ENCODE data around the gene EXOC4.

EXOC4 gene

DNA sequence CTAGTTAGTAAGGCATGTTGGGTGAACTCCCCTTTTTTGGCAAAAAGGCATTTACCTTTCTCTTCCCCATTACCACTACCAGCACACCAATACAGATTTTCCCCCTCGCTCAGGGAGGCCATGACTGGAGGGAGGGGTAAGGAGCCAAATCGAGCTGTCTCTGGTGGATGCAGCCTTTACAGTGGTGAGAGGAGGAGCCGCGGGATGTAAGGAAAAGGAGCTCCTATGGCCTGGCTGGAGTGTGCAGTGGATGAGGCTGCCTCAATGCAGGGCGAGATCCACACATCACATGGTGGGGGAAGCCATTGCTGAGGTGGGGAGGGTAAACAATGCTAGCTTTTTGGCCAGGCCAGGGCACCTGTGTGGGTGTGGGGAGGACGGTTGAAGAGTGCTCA lies 416.2 kb downstream of the EXOC4 start:
- Histone ChIP-seq H3K9me3 (ENCODE audit: control extremely low read depth in 1 of 5, control insufficient read depth in 4 of 5, insufficient read depth in 2 of 5, low read depth in 1 of 5, low read length in 4 of 5) (no peaks in the 10 kb centered on the region), H3K4me3 (ENCODE audit: control insufficient read depth in 1 of 7, extremely low read depth in 1 of 7, insufficient read depth in 4 of 7, low read depth in 2 of 7, low read length in 6 of 7) (no peak overlapping the region), H3K4me1 (ENCODE audit: control extremely low read depth in 1 of 4, control insufficient read depth in 4 of 4, insufficient read depth in 4 of 4, low read length in 3 of 4) (no peaks in the 10 kb centered on the region), H3K27ac (ENCODE audit: insufficient read depth in 1 of 2, low read depth in 1 of 2, low read length in 2 of 2, poor library complexity in 1 of 2, severe bottlenecking in 2 of 2) (no peak overlapping the region), H3K36me3 (ENCODE audit: control insufficient read depth in 4 of 4, insufficient read depth in 4 of 4, low read length in 3 of 4) (peaks cover 0 to 2% (median 0%) of the 10 kb centered on the region in 4 experiments), H3K27me3 (replicated peaks in 2 of 5; ENCODE audit: control insufficient read depth in 4 of 5, insufficient read depth in 5 of 5, low read length in 4 of 5) (no peaks in the 10 kb centered on the region)
- CTCF ChIA-PET: no interaction called here
- 78% methylated on average over 5 of the region's 6 CpGs for WGBS (ENCODE audit: insufficient coverage)
- POLR2A ChIA-PET: no interaction called here
- DNase-seq: no peak

DNA sequence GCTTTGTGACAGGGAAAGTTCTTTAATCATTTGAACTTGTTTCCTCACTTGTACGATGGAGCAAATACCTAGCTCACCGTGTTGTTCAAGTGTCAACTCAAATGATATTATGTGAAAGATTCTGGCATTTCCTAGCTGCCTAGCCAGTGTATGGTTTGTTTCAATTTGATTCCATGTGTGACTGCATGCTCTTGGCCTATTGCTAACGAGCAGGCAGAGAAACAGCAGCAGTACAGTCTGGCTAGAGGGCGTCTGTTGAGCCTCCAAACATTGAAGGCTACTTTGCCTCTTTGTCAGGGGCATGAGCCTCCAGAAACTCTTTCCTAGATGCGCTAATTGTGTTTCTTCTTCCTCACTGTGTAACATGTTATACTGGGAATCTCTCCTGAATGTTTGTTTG lies 417.4 kb downstream of the EXOC4 start:
- H3K4me3 ChIP-seq (ENCODE audit: control insufficient read depth in 1 of 7, extremely low read depth in 1 of 7, insufficient read depth in 4 of 7, low read depth in 2 of 7, low read length in 6 of 7): no peak overlapping the region
- no peaks in the 10 kb centered on the region for H3K4me1 ChIP-seq (ENCODE audit: control extremely low read depth in 1 of 4, control insufficient read depth in 4 of 4, insufficient read depth in 4 of 4, low read length in 3 of 4)
- no peak for DNase-seq
- no peaks in the 10 kb centered on the region for H3K27me3 ChIP-seq (replicated peaks in 2 of 5; ENCODE audit: control insufficient read depth in 4 of 5, insufficient read depth in 5 of 5, low read length in 4 of 5)
- no peaks in the 10 kb centered on the region for H3K36me3 ChIP-seq (ENCODE audit: control insufficient read depth in 4 of 4, insufficient read depth in 4 of 4, low read length in 3 of 4)
- CTCF ChIA-PET: no interaction called here
- POLR2A ChIA-PET: no interaction called here
- no peaks in the 10 kb centered on the region for H3K9me3 ChIP-seq (ENCODE audit: control extremely low read depth in 1 of 5, control insufficient read depth in 4 of 5, insufficient read depth in 2 of 5, low read depth in 1 of 5, low read length in 4 of 5)
- 98% methylated on average over 5 of the region's 5 CpGs for WGBS (ENCODE audit: insufficient coverage)
- no peak overlapping the region for H3K27ac ChIP-seq (ENCODE audit: insufficient read depth in 1 of 2, low read depth in 1 of 2, low read length in 2 of 2, poor library complexity in 1 of 2, severe bottlenecking in 2 of 2)

DNA sequence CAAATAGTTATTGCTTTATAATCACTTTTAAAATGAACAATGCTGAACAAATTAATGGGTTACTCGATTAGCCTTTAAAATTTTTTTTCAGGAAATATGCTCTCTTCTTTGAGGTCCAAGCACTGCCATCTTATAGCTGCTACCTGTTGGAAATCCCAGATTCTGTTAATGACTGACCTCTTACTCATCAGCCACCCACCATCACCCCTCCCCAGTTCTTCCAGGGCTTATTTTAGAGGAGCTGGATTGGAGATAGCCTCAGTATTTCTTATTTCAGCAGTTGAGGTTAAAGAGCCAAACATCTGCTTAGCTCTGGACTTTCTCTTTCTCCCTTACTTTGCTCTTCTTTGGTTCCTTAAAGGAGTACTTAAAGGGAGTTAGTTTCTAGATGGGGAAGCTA lies 420.0 kb downstream of the EXOC4 start:
- Histone ChIP-seq H3K27ac (ENCODE audit: insufficient read depth in 1 of 2, low read depth in 1 of 2, low read length in 2 of 2, poor library complexity in 1 of 2, severe bottlenecking in 2 of 2) (no peak overlapping the region), H3K27me3 (replicated peaks in 2 of 5; ENCODE audit: control insufficient read depth in 4 of 5, insufficient read depth in 5 of 5, low read length in 4 of 5) (no peaks in the 10 kb centered on the region), H3K36me3 (ENCODE audit: control insufficient read depth in 4 of 4, insufficient read depth in 4 of 4, low read length in 3 of 4) (no peaks in the 10 kb centered on the region), H3K4me1 (ENCODE audit: control extremely low read depth in 1 of 4, control insufficient read depth in 4 of 4, insufficient read depth in 4 of 4, low read length in 3 of 4) (no peaks in the 10 kb centered on the region), H3K4me3 (ENCODE audit: control insufficient read depth in 1 of 7, extremely low read depth in 1 of 7, insufficient read depth in 4 of 7, low read depth in 2 of 7, low read length in 6 of 7) (no peak overlapping the region), H3K9me3 (ENCODE audit: control extremely low read depth in 1 of 5, control insufficient read depth in 4 of 5, insufficient read depth in 2 of 5, low read depth in 1 of 5, low read length in 4 of 5) (no peaks in the 10 kb centered on the region)
- DNase-seq: no peak
- no CpG with 5 or more reads among the region's 1 CpG for WGBS (ENCODE audit: insufficient coverage)
- CTCF ChIA-PET: interaction anchor here (1.2 kb wide), 1 partner anchor 10 kb away, joined by 3 read pairs; no protein-coding TSS in a partner anchor
- POLR2A ChIA-PET: no interaction called here

DNA sequence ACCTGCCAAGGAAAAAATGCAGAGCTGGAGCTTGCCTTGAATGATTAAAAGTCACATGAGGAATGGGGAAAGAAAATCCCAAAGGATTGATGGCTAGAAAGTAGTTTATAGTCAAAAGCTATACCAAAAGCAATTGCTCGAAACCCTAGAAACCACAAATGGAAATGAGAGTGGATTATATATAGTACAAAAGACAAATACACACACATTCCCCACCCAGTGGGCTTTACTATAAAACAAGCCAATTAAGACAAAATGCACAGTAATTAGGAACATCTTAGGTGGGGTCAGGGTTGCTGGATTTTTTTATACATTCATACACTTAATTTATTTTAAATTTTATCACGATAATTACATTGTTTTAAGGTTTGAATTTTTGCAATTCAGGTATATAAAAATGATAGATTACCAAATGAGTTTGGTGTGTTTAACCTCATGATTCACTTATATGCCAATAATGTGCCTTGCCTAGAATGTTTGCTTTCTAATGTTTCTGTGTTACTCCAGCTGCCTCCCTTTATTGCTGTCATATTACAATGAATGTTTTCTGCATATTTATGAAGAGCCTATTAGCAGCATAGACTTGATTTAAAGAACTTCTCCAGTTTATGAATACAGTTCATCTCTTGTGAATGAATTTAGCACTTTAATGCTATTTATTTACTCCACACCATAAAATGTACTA lies 421.3 kb downstream of the EXOC4 start:
- Histone ChIP-seq H3K36me3 (ENCODE audit: control insufficient read depth in 4 of 4, insufficient read depth in 4 of 4, low read length in 3 of 4) (no peaks in the 10 kb centered on the region), H3K27ac (ENCODE audit: insufficient read depth in 1 of 2, low read depth in 1 of 2, low read length in 2 of 2, poor library complexity in 1 of 2, severe bottlenecking in 2 of 2) (no peak overlapping the region), H3K4me3 (ENCODE audit: control insufficient read depth in 1 of 7, extremely low read depth in 1 of 7, insufficient read depth in 4 of 7, low read depth in 2 of 7, low read length in 6 of 7) (no peak overlapping the region), H3K4me1 (ENCODE audit: control extremely low read depth in 1 of 4, control insufficient read depth in 4 of 4, insufficient read depth in 4 of 4, low read length in 3 of 4) (no peaks in the 10 kb centered on the region), H3K27me3 (replicated peaks in 2 of 5; ENCODE audit: control insufficient read depth in 4 of 5, insufficient read depth in 5 of 5, low read length in 4 of 5) (no peaks in the 10 kb centered on the region), H3K9me3 (ENCODE audit: control extremely low read depth in 1 of 5, control insufficient read depth in 4 of 5, insufficient read depth in 2 of 5, low read depth in 1 of 5, low read length in 4 of 5) (no peaks in the 10 kb centered on the region)
- no peak for DNase-seq
- POLR2A ChIA-PET: no interaction called here
- CTCF ChIA-PET: no interaction called here
- WGBS (ENCODE audit: insufficient coverage): no CpG with 5 or more reads among the region's 2 CpGs

DNA sequence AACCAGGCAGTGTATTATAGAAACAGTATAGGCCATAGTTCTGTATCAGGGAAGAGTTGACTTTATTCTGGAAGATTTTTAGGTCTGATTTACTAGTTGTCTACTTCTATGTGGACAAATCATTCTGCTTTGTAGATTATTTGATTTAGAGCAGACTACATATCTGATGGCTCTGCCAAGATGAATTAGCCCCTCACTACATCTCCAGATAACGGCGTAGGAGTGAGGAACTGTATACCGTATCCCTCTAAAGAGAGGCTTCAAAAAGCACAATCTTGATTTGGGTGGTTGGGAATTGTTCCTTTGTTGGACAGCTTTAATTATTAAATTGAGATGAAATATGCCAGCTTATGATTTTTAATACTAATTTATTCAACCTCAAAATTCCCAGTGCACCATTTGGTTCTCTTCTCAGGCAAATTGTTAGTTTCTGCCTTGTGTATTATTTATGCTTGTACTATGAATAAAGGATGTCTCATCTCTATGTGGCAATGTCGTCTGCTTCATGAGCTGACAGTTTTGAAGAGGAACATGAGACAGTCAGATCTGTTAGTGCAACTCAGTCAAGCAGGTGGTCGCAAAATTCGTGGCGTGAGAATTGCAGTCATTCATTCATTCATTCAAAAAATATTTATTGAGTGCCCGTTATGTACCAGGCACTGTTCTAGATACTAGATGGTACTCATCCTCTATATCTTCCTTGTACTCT lies 422.8 kb downstream of the EXOC4 start:
- Histone ChIP-seq H3K27ac (ENCODE audit: insufficient read depth in 1 of 2, low read depth in 1 of 2, low read length in 2 of 2, poor library complexity in 1 of 2, severe bottlenecking in 2 of 2) (no peak overlapping the region), H3K4me3 (ENCODE audit: control insufficient read depth in 1 of 7, extremely low read depth in 1 of 7, insufficient read depth in 4 of 7, low read depth in 2 of 7, low read length in 6 of 7) (no peak overlapping the region), H3K9me3 (ENCODE audit: control extremely low read depth in 1 of 5, control insufficient read depth in 4 of 5, insufficient read depth in 2 of 5, low read depth in 1 of 5, low read length in 4 of 5) (no peaks in the 10 kb centered on the region), H3K4me1 (ENCODE audit: control extremely low read depth in 1 of 4, control insufficient read depth in 4 of 4, insufficient read depth in 4 of 4, low read length in 3 of 4) (no peaks in the 10 kb centered on the region), H3K27me3 (replicated peaks in 2 of 5; ENCODE audit: control insufficient read depth in 4 of 5, insufficient read depth in 5 of 5, low read length in 4 of 5) (no peaks in the 10 kb centered on the region), H3K36me3 (ENCODE audit: control insufficient read depth in 4 of 4, insufficient read depth in 4 of 4, low read length in 3 of 4) (no peaks in the 10 kb centered on the region)
- CTCF ChIA-PET: interaction anchor here (1.5 kb wide), 1 partner anchor 757 kb away, joined by 3 read pairs; no protein-coding TSS in a partner anchor
- POLR2A ChIA-PET: no interaction called here
- DNase-seq: no peak
- 100% methylated on average over 2 of the region's 8 CpGs for WGBS (ENCODE audit: insufficient coverage)

DNA sequence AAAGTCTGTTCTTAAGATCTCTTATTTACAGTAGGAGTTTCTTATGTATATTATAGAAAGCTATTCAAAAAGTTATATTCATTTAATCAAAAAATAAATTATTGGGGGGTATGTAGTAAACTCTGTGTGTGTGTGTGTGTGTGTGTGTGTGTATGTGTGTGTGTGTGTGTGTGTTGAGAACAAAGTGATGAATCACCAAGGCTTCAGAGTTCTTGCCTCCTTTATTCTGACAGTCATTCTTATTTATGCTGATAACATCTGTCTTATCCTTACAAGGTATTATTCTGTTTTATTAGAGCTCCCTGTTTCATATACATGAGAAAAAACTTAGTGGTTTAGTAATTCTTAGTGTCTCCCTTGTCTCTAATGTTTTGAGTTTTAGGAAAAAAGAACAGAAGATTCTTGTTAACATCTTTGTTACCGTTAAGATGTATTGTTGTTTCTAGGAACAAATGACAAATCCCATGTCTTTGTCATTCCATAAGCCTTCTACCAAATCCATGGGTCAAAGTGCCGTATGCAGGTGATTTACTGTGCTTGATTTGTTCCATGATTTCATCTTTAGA lies 424.0 kb downstream of the EXOC4 start:
- no peaks in the 10 kb centered on the region for H3K4me1 ChIP-seq (ENCODE audit: control extremely low read depth in 1 of 4, control insufficient read depth in 4 of 4, insufficient read depth in 4 of 4, low read length in 3 of 4)
- H3K4me3 ChIP-seq (ENCODE audit: control insufficient read depth in 1 of 7, extremely low read depth in 1 of 7, insufficient read depth in 4 of 7, low read depth in 2 of 7, low read length in 6 of 7): no peak overlapping the region
- no CpG with 5 or more reads among the region's 2 CpGs for WGBS (ENCODE audit: insufficient coverage)
- no peaks in the 10 kb centered on the region for H3K9me3 ChIP-seq (ENCODE audit: control extremely low read depth in 1 of 5, control insufficient read depth in 4 of 5, insufficient read depth in 2 of 5, low read depth in 1 of 5, low read length in 4 of 5)
- no peaks in the 10 kb centered on the region for H3K36me3 ChIP-seq (ENCODE audit: control insufficient read depth in 4 of 4, insufficient read depth in 4 of 4, low read length in 3 of 4)
- peak in 1 of 3 donors; percentile 4 for DNase-seq
- no peaks in the 10 kb centered on the region for H3K27me3 ChIP-seq (replicated peaks in 2 of 5; ENCODE audit: control insufficient read depth in 4 of 5, insufficient read depth in 5 of 5, low read length in 4 of 5)
- H3K27ac ChIP-seq (ENCODE audit: insufficient read depth in 1 of 2, low read depth in 1 of 2, low read length in 2 of 2, poor library complexity in 1 of 2, severe bottlenecking in 2 of 2): no peak overlapping the region
- ChIA-PET POLR2A (no interaction called here), CTCF (interaction anchor here (1.5 kb wide), 1 partner anchor 756 kb away, joined by 3 read pairs; no protein-coding TSS in a partner anchor)

DNA sequence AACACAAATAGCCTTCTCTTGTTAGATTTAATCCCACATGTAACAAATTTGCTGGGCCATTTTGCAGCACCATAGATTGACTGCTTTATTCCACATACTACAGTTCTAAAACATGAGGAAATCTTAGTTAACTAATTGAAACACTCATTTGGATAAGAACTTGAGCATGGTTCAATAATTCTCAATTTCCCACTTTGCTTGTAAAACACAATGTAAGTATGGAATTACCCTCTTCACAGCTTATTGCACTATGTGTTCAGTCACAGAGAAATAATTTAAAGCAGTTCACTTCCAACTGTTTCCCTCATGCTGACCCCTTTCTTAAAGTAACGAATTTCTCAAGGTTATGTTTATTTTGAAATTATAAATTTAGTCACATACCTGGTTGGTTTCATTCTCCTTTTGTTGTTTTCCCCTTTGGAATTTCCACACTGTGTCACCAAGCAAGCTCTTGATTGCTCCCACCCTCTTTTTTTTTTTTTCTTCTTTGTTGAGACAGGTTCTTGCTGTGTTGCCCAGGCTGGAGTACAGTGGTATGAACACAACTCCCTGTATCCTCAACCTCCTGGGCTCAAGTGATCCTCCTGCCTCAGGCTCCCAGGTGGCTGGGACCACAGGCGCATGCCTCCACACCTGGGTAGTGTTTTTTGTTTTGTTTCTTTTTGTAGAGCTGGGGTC lies 425.4 kb downstream of the EXOC4 start:
- Histone ChIP-seq H3K36me3 (ENCODE audit: control insufficient read depth in 4 of 4, insufficient read depth in 4 of 4, low read length in 3 of 4) (no peaks in the 10 kb centered on the region), H3K9me3 (ENCODE audit: control extremely low read depth in 1 of 5, control insufficient read depth in 4 of 5, insufficient read depth in 2 of 5, low read depth in 1 of 5, low read length in 4 of 5) (no peaks in the 10 kb centered on the region), H3K27ac (ENCODE audit: insufficient read depth in 1 of 2, low read depth in 1 of 2, low read length in 2 of 2, poor library complexity in 1 of 2, severe bottlenecking in 2 of 2) (no peak overlapping the region), H3K27me3 (replicated peaks in 2 of 5; ENCODE audit: control insufficient read depth in 4 of 5, insufficient read depth in 5 of 5, low read length in 4 of 5) (no peaks in the 10 kb centered on the region), H3K4me1 (ENCODE audit: control extremely low read depth in 1 of 4, control insufficient read depth in 4 of 4, insufficient read depth in 4 of 4, low read length in 3 of 4) (no peaks in the 10 kb centered on the region), H3K4me3 (ENCODE audit: control insufficient read depth in 1 of 7, extremely low read depth in 1 of 7, insufficient read depth in 4 of 7, low read depth in 2 of 7, low read length in 6 of 7) (no peak overlapping the region)
- ChIA-PET POLR2A (no interaction called here), CTCF (no interaction called here)
- DNase-seq: no peak
- WGBS (ENCODE audit: insufficient coverage): no CpG with 5 or more reads among the region's 2 CpGs
